Activated T-cell treated with anti-CD3 and anti-CD28 coated beads, Interleukin-2, amount 50 U/mL, for 72 hours (primary cell): ENCODE results near the gene MRGPRX2. TPM values are rescaled to one million over a fixed set of nuclear protein-coding genes. Genes with fewer than 3 reads are reported as not detected.
A peak's percentile ranks its signal among the peaks of the same experiment; 100 is the strongest.

Experiments used
- ATAC-seq, 2 donors: fragments of 150-1000 bp; cut with Tn5 transposase; replicated peaks in 1 of 2; 2 replicates each; pipeline ENCODE4 v1.10.0; 2021; ENCODE audit warnings: moderate library complexity in 2 of 2, mild to moderate bottlenecking in 1 of 2
- DNase-seq, 2 donors: peaks; one replicate each; pipeline ENCODE4 v3.0.0; 2021 to 2022; ENCODE audit warnings: mixed read lengths in 1 of 2
- H3K27ac Mint-ChIP-seq: one replicate; pipeline ENCODE4 v1.8.0; 2022; ENCODE audit warnings: mild to moderate bottlenecking, moderate library complexity, mixed read lengths
- H3K27me3 Mint-ChIP-seq: one replicate; pipeline ENCODE4 v1.8.0; 2022; ENCODE audit warnings: low read depth, mixed read lengths
- H3K36me3 Mint-ChIP-seq, 2 donors: one replicate each; pipeline ENCODE4 v1.8.0; 2022; ENCODE audit warnings: mixed read lengths in 2 of 2, mild to moderate bottlenecking in 1 of 2; ENCODE audit not compliant: insufficient read depth in 2 of 2
- H3K4me1 Mint-ChIP-seq: one replicate; pipeline ENCODE4 v1.8.0; 2022; ENCODE audit warnings: low read depth, mixed read lengths
- H3K4me3 Mint-ChIP-seq, 2 donors: one replicate each; pipeline ENCODE4 v1.8.0; 2022; ENCODE audit warnings: mild to moderate bottlenecking in 2 of 2, mixed read lengths in 2 of 2, moderate library complexity in 2 of 2
- H3K9me3 Mint-ChIP-seq, 2 donors: one replicate each; pipeline ENCODE4 v1.8.0; 2022; ENCODE audit warnings: mixed read lengths in 2 of 2
- total RNA-seq, 2 donors: library from RNA; stranded (reverse); gene quantifications; one replicate each; pipeline ENCODE4 v1.2.3, GENCODE V29; 2022

Gene MRGPRX2
- total RNA-seq, 2 donors from 2014 or later, result 0.16 TPM; not detected in 1

DNA sequence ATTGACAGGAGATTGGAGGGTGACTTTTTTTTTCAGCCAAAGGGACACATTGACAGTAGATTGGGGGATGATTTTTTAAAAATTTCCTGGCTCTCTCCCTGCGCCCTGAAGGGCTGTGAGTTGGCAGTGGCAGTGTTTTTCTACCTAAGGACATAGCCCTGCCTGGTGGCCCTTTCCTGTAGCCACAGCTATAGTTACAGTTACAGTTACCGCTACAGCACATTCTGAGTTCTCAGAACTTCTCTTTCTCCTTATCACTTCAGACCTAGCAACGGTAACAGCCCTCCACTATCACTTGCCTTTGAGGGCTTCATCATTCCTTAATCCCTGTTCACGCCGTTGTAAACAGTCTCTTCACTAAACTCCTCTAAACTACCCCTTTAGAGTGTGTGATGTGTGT, 684 bp downstream of the MRGPRX2 start:
- no peak for DNase-seq
- ATAC-seq, result no peak
- Mint-ChIP-seq H3K27ac (no peak overlapping the region), H3K9me3 (no peaks in the 10 kb centered on the region), H3K36me3 (no peaks in the 10 kb centered on the region), H3K4me1 (peaks cover 17% of the 10 kb centered on the region), H3K4me3 (no peak overlapping the region), H3K27me3 (peaks cover 23% of the 10 kb centered on the region)

DNA sequence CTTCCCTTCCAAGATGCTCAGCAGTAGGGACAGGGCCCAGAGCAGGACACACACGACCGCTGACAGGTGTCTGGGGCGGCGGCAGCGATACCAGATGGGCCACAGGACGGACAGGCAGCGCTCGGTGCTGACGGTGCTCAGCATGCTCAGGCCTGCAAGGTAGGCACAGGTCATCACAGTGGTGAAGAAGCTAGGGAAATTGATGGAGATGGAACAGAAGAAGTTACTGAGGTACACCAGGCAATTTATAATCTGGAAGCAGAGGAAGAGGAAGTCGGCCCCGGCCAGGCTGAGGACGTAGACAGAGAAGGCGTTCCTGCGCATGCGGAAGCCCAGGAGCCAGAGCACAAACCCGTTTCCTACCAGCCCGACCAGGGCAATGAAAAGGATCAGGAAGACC, 4.6 kb downstream of the MRGPRX2 start:
- no peaks in the 10 kb centered on the region for H3K36me3 Mint-ChIP-seq
- no peak overlapping the region for H3K4me3 Mint-ChIP-seq
- ATAC-seq (no peak), DNase-seq (no peak)
- H3K4me1 Mint-ChIP-seq, result peaks cover 12% of the 10 kb centered on the region
- peaks cover 14% of the 10 kb centered on the region for H3K27me3 Mint-ChIP-seq
- no peak overlapping the region for H3K27ac Mint-ChIP-seq
- peaks cover 4 to 6% of the 10 kb centered on the region in 2 donors for H3K9me3 Mint-ChIP-seq

DNA sequence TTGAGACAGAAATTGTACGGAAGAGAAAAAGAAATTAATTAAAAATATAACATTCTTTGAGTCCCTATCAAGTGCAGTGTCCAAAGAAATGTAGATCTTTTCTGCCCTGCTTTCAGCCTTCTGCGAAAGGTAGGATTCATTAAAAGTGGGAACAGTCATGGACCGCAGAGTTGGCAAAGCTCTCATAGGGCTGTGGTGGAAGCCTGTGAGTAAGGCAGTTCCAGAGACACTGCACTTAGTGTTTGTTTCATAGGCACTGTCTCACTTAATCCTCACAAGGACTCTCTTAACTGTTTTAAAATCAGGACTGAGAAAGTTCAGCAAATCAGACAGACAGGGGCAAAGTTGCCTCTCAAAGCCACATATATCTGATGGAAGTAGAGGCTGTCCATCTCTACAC, 5.5 kb downstream of the MRGPRX2 start:
- H3K9me3 Mint-ChIP-seq, result peaks cover 6 to 8% of the 10 kb centered on the region in 2 donors
- ATAC-seq (no peak), DNase-seq (no peak)
- H3K36me3 Mint-ChIP-seq, result no peaks in the 10 kb centered on the region
- peaks cover 14% of the 10 kb centered on the region for H3K27me3 Mint-ChIP-seq
- no peak overlapping the region for H3K4me3 Mint-ChIP-seq
- H3K27ac Mint-ChIP-seq, result no peak overlapping the region
- peaks cover 3% of the 10 kb centered on the region for H3K4me1 Mint-ChIP-seq

DNA sequence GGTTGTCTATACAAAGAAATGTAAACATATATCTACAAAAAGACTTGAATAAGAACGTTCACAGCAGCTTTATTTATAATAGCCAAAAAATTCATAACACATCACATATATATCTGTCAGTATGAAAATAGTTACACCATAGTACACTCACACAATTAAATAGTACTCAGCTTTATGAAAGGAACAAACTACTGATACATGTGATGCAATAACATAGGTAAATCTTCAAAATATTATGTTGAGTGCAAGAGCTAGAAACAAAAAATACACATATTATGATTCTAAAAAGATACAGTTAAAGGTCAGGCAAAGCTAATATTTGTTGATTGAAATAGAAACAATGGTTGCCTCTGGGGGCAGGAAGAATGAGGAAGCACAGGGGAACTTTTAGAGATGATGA, 6.6 kb downstream of the MRGPRX2 start:
- Mint-ChIP-seq H3K9me3 (peaks cover 6 to 8% of the 10 kb centered on the region in 2 donors), H3K27ac (no peak overlapping the region)
- ATAC-seq, result no peak

DNA sequence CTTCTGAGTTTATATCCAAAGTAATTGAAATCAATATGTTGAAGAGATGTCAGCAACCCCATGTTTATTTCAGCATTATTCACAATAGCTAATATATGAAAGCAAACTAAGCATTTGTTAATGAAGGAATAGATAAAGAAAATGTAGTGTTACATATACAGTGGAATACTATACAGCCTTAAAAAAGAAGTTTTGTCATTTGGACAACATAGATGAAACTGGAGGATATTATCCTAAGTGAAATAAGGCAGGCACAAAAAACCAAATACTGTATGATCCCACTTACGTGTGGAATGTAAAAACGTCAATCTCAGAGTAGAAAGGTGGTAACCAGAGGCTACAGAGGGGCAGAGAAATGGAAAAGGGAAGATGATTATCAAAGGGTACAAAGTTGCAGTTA, 10.2 kb downstream of the MRGPRX2 start:
- Mint-ChIP-seq H3K27ac (no peak overlapping the region), H3K4me1 (no peaks in the 10 kb centered on the region), H3K4me3 (no peak overlapping the region), H3K36me3 (no peaks in the 10 kb centered on the region), H3K9me3 (peaks cover 6 to 10% of the 10 kb centered on the region in 2 donors), H3K27me3 (peaks cover 23% of the 10 kb centered on the region)
- DNase-seq, result no peak
- ATAC-seq, result no peak

More for the DNA sequence above, 6.6 kb downstream of the MRGPRX2 start:
- Mint-ChIP-seq H3K36me3 (no peaks in the 10 kb centered on the region), H3K27me3 (peaks cover 14% of the 10 kb centered on the region), H3K4me3 (no peak overlapping the region), H3K4me1 (no peaks in the 10 kb centered on the region)
- DNase-seq, result no peak

DNA sequence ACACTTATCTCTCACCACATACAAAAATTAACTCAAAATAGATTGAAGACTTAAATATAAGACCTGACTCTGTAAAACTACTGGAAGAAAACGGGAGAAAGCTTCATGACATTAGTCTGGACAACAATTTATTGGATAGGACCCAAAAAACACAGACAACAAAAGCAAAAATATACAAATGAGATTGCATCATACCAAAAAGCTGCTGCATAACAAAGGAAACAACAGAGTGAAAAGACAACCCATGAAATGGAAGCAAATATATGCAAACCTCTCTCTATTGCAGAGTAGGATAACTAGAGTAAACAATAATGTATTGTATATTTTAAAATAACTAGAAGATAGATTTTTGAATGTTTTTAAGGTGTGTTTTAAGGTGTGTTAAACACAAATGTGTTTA, 11.2 kb downstream of the MRGPRX2 start:
- Mint-ChIP-seq H3K9me3 (peaks cover 6 to 10% of the 10 kb centered on the region in 2 donors), H3K4me3 (no peak overlapping the region), H3K4me1 (no peaks in the 10 kb centered on the region), H3K27me3 (peaks cover 24% of the 10 kb centered on the region), H3K27ac (no peak overlapping the region), H3K36me3 (no peaks in the 10 kb centered on the region)
- DNase-seq (no peak), ATAC-seq (no peak)

DNA sequence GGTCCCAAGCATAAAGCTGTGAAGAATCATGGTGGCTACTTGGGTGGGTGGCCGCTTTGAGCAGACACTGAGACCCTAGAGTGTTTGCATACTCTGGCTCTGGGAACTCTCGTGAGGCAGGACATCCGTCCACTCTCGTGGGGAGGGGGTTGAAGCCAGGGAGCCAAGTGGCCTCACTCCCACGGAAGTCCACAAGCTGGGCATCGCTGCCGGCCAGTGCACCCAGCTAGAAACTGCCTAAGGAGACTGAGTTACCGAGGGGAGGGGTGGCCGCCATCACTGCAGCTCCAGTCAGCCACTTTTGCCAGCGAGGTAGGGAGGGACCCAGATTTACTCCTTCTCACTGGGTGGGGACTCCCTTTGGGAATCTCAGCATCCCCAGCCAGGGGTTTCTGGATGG, 20.5 kb downstream of the MRGPRX2 start:
- Mint-ChIP-seq H3K27me3 (peaks cover 30% of the 10 kb centered on the region), H3K9me3 (peaks cover 4 to 8% of the 10 kb centered on the region in 2 donors), H3K36me3 (peaks cover 0 to 2% of the 10 kb centered on the region in 2 donors), H3K27ac (no peak overlapping the region), H3K4me3 (no peak overlapping the region), H3K4me1 (no peaks in the 10 kb centered on the region)
- DNase-seq (no peak), ATAC-seq (no peak)

DNA sequence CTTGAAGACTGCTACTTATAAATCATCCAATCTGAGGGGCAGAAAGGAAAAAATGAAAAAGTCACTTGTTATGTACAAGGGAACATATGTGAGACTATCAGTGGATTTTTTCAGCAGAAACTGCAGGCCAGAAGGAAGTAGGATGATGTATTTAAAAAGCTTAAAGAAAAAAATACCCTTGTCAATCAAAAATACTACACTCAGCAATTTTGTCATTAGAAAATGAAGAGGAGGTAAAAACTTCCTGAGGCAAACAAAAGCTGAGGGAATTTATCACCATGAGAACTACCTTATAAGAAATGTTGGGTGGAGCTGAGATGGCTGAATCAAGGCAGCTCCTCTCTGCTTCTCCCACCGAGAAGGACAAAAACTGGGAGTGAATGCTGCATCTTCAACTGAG, 21.1 kb downstream of the MRGPRX2 start:
- Mint-ChIP-seq H3K36me3 (peaks cover 0 to 2% of the 10 kb centered on the region in 2 donors), H3K9me3 (peaks cover 4 to 8% of the 10 kb centered on the region in 2 donors), H3K27me3 (peaks cover 25% of the 10 kb centered on the region), H3K27ac (no peak overlapping the region), H3K4me1 (no peaks in the 10 kb centered on the region), H3K4me3 (no peak overlapping the region)
- ATAC-seq (no peak), DNase-seq (no peak)

DNA sequence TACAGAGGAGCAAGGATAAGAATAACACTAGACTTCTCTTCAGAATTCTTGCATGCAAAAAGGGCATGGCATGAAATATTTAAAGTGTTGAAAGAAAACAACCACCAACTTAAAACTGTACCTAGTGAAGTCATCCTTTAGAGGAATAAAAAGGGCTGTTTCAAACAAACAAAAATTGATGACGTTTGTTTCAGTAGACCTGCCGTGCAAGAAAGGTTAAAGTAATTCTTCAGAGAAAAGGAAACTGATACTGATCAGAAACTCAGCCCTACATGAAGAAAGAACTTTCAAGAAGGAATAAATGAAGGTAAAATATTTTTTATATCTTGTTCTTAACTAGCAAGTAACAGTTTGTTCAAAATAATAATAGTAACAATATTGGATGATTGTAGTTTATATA, 27.5 kb downstream of the MRGPRX2 start:
- peaks cover 21% of the 10 kb centered on the region for H3K27me3 Mint-ChIP-seq
- no peaks in the 10 kb centered on the region for H3K4me1 Mint-ChIP-seq
- H3K9me3 Mint-ChIP-seq, result peaks cover 0 to 3% of the 10 kb centered on the region in 2 donors
- peak overlapping the region; percentile 64 for H3K27ac Mint-ChIP-seq
- no peak for DNase-seq
- no peak for ATAC-seq
- no peaks in the 10 kb centered on the region for H3K36me3 Mint-ChIP-seq
- H3K4me3 Mint-ChIP-seq, result no peak overlapping the region

DNA sequence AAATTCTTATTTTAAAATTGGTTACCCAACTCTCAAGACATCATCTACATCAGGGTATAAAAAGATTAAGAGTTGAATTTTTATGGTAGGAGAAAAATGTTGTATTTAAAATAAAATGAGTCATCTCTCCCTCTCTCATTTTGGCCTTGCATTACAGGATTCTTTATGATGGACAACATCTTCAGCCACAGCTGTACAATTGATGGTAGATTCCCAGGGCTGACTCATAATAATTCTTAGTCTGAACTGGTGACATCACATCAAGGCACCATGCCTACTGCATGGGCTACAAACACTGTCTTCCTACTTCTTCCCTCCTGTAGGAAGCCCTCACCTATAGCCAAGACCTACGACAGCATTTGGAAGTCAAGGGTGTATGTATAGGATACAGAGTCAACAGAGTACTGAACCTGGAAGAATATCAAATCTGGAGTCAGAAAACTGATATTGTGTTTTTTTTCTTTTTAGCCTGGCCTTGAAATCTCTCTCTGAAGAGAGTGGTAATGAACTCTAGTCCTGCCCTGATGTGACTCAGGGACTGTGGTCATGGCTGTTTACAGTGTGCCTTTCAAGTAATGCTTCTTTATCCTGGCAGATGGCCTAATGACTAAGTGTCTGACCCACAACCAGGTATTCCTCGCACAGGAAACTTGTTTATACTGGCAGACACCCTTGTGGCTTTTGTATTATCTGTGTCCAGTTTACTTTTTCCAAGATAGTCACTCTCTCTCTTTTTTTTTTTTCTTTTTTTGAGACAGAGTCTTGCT, 32.5 kb downstream of the MRGPRX2 start:
- H3K9me3 Mint-ChIP-seq, result peaks cover 0 to 7% of the 10 kb centered on the region in 2 donors
- peaks cover 52% of the 10 kb centered on the region for H3K27me3 Mint-ChIP-seq
- ATAC-seq, result peak; percentile 61 to 77
- H3K27ac Mint-ChIP-seq, result no peak overlapping the region
- no peaks in the 10 kb centered on the region for H3K36me3 Mint-ChIP-seq
- H3K4me3 Mint-ChIP-seq, result no peak overlapping the region
- peaks cover 9% of the 10 kb centered on the region for H3K4me1 Mint-ChIP-seq
- DNase-seq, result no peak

DNA sequence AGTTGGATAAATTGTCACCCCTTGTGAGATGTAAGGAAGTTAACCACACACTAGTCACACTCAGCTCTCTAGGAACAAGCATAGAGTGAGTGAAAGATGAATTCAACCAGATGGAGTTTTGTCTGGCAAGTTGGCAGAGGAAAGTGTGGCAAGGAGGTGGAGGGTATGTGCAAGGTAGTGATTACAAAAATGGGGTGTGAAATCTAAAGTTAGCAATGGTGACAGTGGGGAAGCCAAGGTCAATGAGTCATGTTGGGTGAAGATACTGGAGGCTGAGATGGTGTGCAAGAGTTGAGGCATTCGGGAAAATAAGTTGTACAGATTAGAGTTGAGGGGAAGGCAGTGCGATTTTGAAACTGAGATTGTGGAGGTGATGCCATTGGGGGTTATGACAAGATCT, 33.7 kb downstream of the MRGPRX2 start:
- H3K36me3 Mint-ChIP-seq, result no peaks in the 10 kb centered on the region
- peaks cover 9% of the 10 kb centered on the region for H3K4me1 Mint-ChIP-seq
- peak in 1 of 2 donors; percentile 3 for DNase-seq
- ATAC-seq, result peak; percentile 65 to 68
- peaks cover 52% of the 10 kb centered on the region for H3K27me3 Mint-ChIP-seq
- no peak overlapping the region for H3K27ac Mint-ChIP-seq
- peaks cover 0 to 7% of the 10 kb centered on the region in 2 donors for H3K9me3 Mint-ChIP-seq
- no peak overlapping the region for H3K4me3 Mint-ChIP-seq

DNA sequence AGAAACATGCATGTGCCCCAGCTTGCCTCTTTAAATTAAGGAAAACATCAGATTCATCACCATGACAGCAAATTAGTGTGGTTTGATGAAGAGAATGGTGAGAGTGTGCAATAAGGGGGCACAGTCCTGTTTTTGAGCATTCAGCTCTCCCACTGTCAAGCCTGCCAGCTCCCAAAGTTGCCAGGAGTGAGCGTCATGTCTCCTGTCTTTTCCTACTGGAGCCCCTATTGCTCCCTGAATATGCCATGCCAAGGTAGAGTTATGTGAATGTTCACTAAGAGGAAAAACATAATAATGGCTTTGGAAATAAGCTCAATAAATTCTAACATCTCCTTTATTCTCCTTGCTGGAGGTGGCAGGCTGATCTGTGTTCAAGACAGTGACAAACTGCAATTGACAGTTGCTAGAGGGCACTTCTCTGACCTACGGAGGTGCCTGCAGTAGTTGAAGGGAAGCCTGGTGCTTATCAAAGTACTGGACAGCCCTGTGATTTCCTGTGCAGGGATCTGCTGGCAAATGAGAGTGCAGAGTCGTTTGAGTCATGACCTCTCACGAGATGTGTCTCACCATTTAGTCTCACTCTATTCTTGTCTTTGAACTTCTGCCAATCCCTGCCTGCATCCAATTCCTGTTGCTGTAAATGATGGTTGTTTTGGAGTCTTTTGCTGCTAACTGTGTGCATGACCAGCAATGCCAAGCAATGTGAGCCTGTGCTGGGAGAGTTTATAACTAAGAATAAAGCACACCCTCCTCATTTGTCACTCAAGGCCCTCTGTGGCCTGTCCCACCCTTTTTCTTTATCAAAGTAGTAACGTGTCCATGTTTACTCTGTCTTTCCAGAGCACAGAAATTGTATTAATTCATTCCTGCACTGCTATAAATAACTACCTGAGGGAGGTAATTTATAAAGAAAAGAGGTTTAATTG, 34.8 kb downstream of the MRGPRX2 start:
- H3K27ac Mint-ChIP-seq, result no peak overlapping the region

DNA sequence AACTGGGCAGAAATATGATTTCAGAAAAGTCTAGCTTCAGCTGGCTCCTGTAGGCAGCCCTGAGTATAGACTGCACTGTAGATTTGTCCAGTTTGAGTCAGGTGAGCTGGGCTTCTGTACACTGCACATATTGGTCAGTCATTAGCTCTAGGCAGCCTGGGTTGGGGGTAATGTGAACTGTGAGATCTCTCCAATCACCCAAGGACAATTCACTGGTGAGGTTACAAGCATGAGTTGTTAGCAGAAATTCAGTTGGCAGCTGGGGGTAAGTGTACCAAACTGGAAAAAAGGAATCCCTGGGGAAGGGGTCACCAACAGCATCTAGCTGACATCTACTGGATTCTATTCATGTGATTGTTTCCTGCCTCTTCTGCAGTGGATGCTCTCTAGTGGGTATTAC, 39.7 kb downstream of the MRGPRX2 start:
- Mint-ChIP-seq H3K4me3 (no peak overlapping the region), H3K9me3 (no peaks in the 10 kb centered on the region), H3K4me1 (no peaks in the 10 kb centered on the region), H3K36me3 (no peaks in the 10 kb centered on the region), H3K27me3 (peaks cover 48% of the 10 kb centered on the region), H3K27ac (no peak overlapping the region)
- ATAC-seq (no peak), DNase-seq (no peak)

More for the DNA sequence above, 34.8 kb downstream of the MRGPRX2 start:
- no peak overlapping the region for H3K4me3 Mint-ChIP-seq
- no peaks in the 10 kb centered on the region for H3K36me3 Mint-ChIP-seq
- peaks cover 0 to 4% of the 10 kb centered on the region in 2 donors for H3K9me3 Mint-ChIP-seq
- ATAC-seq (no peak), DNase-seq (no peak)
- H3K27me3 Mint-ChIP-seq, result peaks cover 63% of the 10 kb centered on the region
- H3K4me1 Mint-ChIP-seq, result peaks cover 9% of the 10 kb centered on the region
